Measurements from ENCODE around the gene FAM151B. TPM values are rescaled to one million over a fixed set of nuclear protein-coding genes. Genes with fewer than 3 reads are reported as not detected.

FAM151B gene
- total RNA-seq, 1 experiment from 2014 or later: 0.72 TPM

- Histone ChIP-seq H3K56ac (ENCODE audit: insufficient read length, low read depth, low read length) (no peak overlapping the region), H2BK20ac (ENCODE audit: low read depth, low read length, poor library complexity, severe bottlenecking) (no peak overlapping the region), H4K8ac (replicated peaks; ENCODE audit: insufficient read length, low read depth, low read length) (no peak overlapping the region), H3K18ac (ENCODE audit: insufficient read length, low read depth, low read length) (no peak overlapping the region), H3K4ac (ENCODE audit: low read depth, low read length) (no peak overlapping the region), H3K23ac (ENCODE audit: insufficient read length, low read depth, low read length) (no peak overlapping the region), H3K79me2 (ENCODE audit: insufficient read depth, low read length) (no peaks in the 10 kb centered on the region), H3K27me3 (ENCODE audit: insufficient read depth, low read length) (no peaks in the 10 kb centered on the region), H3K4me2 (ENCODE audit: insufficient read depth, insufficient read length, low read length) (no peak overlapping the region), H4K20me1 (ENCODE audit: control insufficient read depth, insufficient read depth, insufficient read length) (no peaks in the 10 kb centered on the region), H4K5ac (ENCODE audit: insufficient read length, low read depth, low read length) (no peak overlapping the region), H3K23me2 (ENCODE audit: insufficient read length, low read depth, low read length, poor library complexity, severe bottlenecking) (no peaks in the 10 kb centered on the region), H3K9me3 (ENCODE audit: control insufficient read depth, low read depth, low read length) (no peaks in the 10 kb centered on the region), H2AK5ac (ENCODE audit: insufficient read length, low read length) (no peak overlapping the region), H2BK12ac (ENCODE audit: insufficient read length, low read depth, low read length) (no peak overlapping the region), H3K14ac (ENCODE audit: insufficient read depth, low read length) (no peak overlapping the region), H3K4me1 (ENCODE audit: insufficient read depth, low read length) (no peaks in the 10 kb centered on the region), H2BK120ac (ENCODE audit: low read depth, low read length, poor library complexity, severe bottlenecking) (no peak overlapping the region), H3K27ac (ENCODE audit: insufficient read length, low read depth, low read length) (no peak overlapping the region), H2BK15ac (ENCODE audit: low read depth, low read length) (no peak overlapping the region), H4K91ac (ENCODE audit: insufficient read length, low read depth, low read length) (no peak overlapping the region), H3T11ph (ENCODE audit: low read length) (no peak overlapping the region), H3K79me1 (ENCODE audit: insufficient read depth, low read depth, low read length, poor library complexity, severe bottlenecking) (no peaks in the 10 kb centered on the region), H2AFZ (ENCODE audit: low read length) (no peak overlapping the region), H3K9ac (ENCODE audit: extremely low read depth, insufficient read length, low read length) (no peak overlapping the region), H2BK5ac (ENCODE audit: insufficient read length, low read length) (no peak overlapping the region)
- no peak overlapping the region for H3K27ac Mint-ChIP-seq
- no peak for TF ChIP-seq CTCF (conservative IDR thresholded peaks at IDR 0.05)
- H3K36me3 Mint-ChIP-seq (ENCODE audit: insufficient read depth in 1 of 3, low read depth in 3 of 3): no peaks in the 10 kb centered on the region
- WGBS (ENCODE audit: extremely low coverage, insufficient read length, low lambda C conversion rate): no CpG with 5 or more reads among the region's 1 CpG
- H3K9me3 Mint-ChIP-seq: no peaks in the 10 kb centered on the region
- no peaks in the 10 kb centered on the region for H3K27me3 Mint-ChIP-seq (ENCODE audit: low read depth)
- no peak overlapping the region for H3K4me3 Mint-ChIP-seq
- no peak for DNase-seq
- H3K4me1 Mint-ChIP-seq: no peaks in the 10 kb centered on the region; a peak in 1 of 4 replicates
These were observed 16.9 kb downstream of the FAM151B start for GRCh38 chr5:80504833-80505232.
